GM23338 (cell line): ENCODE measurements around the gene GALNT16. TPM values are rescaled to one million over a fixed set of nuclear protein-coding genes. Genes with fewer than 3 reads are reported as not detected.

ENCODE experiments used
- ATAC-seq: fragments of 200-7000 bp; cut with Tn5 transposase; 3 replicates; pipeline ENCODE4 v1.9.1; 2020
- DNase-seq: peaks from one replicate; pipeline ENCODE4 v3.0.0-alpha.2; 2015; ENCODE audit warnings: low spot score
- H2AFZ ChIP-seq: fragments of 200-600 bp; sonication (generic); 2 replicates; pipeline ENCODE4 v1.8.0; 2016; ENCODE audit warnings: antibody characterized with exemption, mild to moderate bottlenecking, moderate library complexity
- H3F3A ChIP-seq: fragments of 200-600 bp; sonication (generic); replicated peaks from 2 replicates; pipeline ENCODE4 v1.8.0; 2017; ENCODE audit warnings: antibody characterized with exemption, mixed run types, low read depth
- H3K27ac ChIP-seq: fragments of 200-600 bp; sonication (generic); 2 replicates; pipeline ENCODE4 v1.6.1; 2016; ENCODE audit warnings: low read depth
- H3K27me3 ChIP-seq: fragments of 200-600 bp; sonication (generic); 2 replicates; pipeline ENCODE4 v1.8.0; 2016; ENCODE audit warnings: mild to moderate bottlenecking, mixed run types, moderate library complexity; ENCODE audit not compliant: insufficient read depth
- H3K36me3 ChIP-seq: fragments of 200-600 bp; sonication (generic); 2 replicates; pipeline ENCODE4 v1.8.0; 2016; ENCODE audit warnings: mild to moderate bottlenecking; ENCODE audit not compliant: insufficient read depth
- H3K4me1 ChIP-seq: fragments of 200-600 bp; sonication (generic); 2 replicates; pipeline ENCODE4 v1.8.0; 2016; ENCODE audit warnings: mild to moderate bottlenecking, moderate library complexity; ENCODE audit not compliant: insufficient read depth
- H3K4me2 ChIP-seq: fragments of 200-600 bp; sonication (generic); 2 replicates; pipeline ENCODE4 v1.7.1; 2017; ENCODE audit warnings: mixed run types
- H3K4me3 ChIP-seq: fragments of 200-600 bp; sonication (generic); 2 replicates; pipeline ENCODE4 v1.6.1; 2016; ENCODE audit warnings: mixed run types
- H3K79me2 ChIP-seq: fragments of 200-600 bp; sonication (generic); replicated peaks from 2 replicates; pipeline ENCODE4 v1.8.0; 2017; ENCODE audit warnings: mild to moderate bottlenecking; ENCODE audit not compliant: insufficient read depth
- H3K9me2 ChIP-seq: fragments of 200-600 bp; sonication (generic); 2 replicates; pipeline ENCODE4 v1.8.0; 2017; ENCODE audit not compliant: insufficient read depth
- H4K20me1 ChIP-seq: fragments of 200-600 bp; sonication (generic); replicated peaks from 2 replicates; pipeline ENCODE4 v1.8.0; 2017; ENCODE audit warnings: mild to moderate bottlenecking; ENCODE audit not compliant: insufficient read depth
- H3K27ac Mint-ChIP-seq: 2 replicates; pipeline ENCODE4 v1.8.0; 2020; ENCODE audit warnings: inconsistent platforms, mild to moderate bottlenecking, moderate library complexity, mixed read lengths
- H3K27me3 Mint-ChIP-seq: 3 replicates; pipeline ENCODE4 v1.8.0; 2022; ENCODE audit warnings: low read depth, mild to moderate bottlenecking, moderate library complexity, mixed read lengths, inconsistent platforms; ENCODE audit not compliant: insufficient read depth, poor library complexity
- H3K36me3 Mint-ChIP-seq: 3 replicates; pipeline ENCODE4 v1.8.0; 2021; ENCODE audit warnings: low read depth, mild to moderate bottlenecking, inconsistent platforms, moderate library complexity, mixed read lengths
- H3K4me1 Mint-ChIP-seq: 3 replicates; pipeline ENCODE4 v1.8.0; 2020; ENCODE audit warnings: mild to moderate bottlenecking, inconsistent platforms, mixed read lengths
- H3K4me3 Mint-ChIP-seq: 3 replicates; pipeline ENCODE4 v1.8.0; 2021; ENCODE audit warnings: moderate library complexity, mild to moderate bottlenecking, inconsistent platforms, mixed read lengths
- H3K9me3 Mint-ChIP-seq: 3 replicates; pipeline ENCODE4 v1.8.0; 2020; ENCODE audit warnings: moderate library complexity, mild to moderate bottlenecking, inconsistent platforms, mixed read lengths
- CREB1 ChIP-seq: fragments of 250-450 bp; sonication (Bioruptor Pico); IDR thresholded peaks from 2 replicates; pipeline ENCODE4 v1.5.0; 2020; ENCODE audit warnings: low read depth, mild to moderate bottlenecking, moderate library complexity
- CTCF ChIP-seq, 2 experiments: fragments of 200-600 bp in 1 of 2; sonication (generic) in 1 of 2; conservative IDR thresholded peaks; 2 replicates each; pipeline versions ENCODE4 v1.5.1 to v1.6.1; 2016 to 2017; ENCODE audit warnings: antibody characterized with exemption in 2 of 2, low read depth in 2 of 2, mild to moderate bottlenecking in 2 of 2, moderate library complexity in 1 of 2
- ETS1 ChIP-seq: IDR thresholded peaks from 2 replicates; pipeline ENCODE4 v1.6.1; 2016; ENCODE audit warnings: antibody characterized with exemption
- EZH2 ChIP-seq: fragments of 200-600 bp; sonication (generic); IDR thresholded peaks from one replicate; pipeline ENCODE4 v1.8.0; 2017; ENCODE audit warnings: antibody characterized with exemption, mild to moderate bottlenecking, low read depth; ENCODE audit not compliant: unreplicated experiment
- EZH2phosphoT487 ChIP-seq: fragments of 200-600 bp; sonication (generic); IDR thresholded peaks from one replicate; pipeline ENCODE4 v1.8.1; 2018; ENCODE audit warnings: antibody characterized with exemption; ENCODE audit not compliant: unreplicated experiment
- JUNB ChIP-seq: IDR thresholded peaks from one replicate; pipeline ENCODE4 v1.6.1; 2016; ENCODE audit warnings: antibody characterized with exemption; ENCODE audit not compliant: unreplicated experiment
- NANOG ChIP-seq: IDR thresholded peaks from 2 replicates; pipeline ENCODE4 v1.6.1; 2016; ENCODE audit warnings: antibody characterized with exemption, borderline replicate concordance
- POLR2AphosphoS5 ChIP-seq: IDR thresholded peaks from 2 replicates; pipeline ENCODE4 v1.6.1; 2016; ENCODE audit warnings: antibody characterized with exemption, low read depth
- REST ChIP-seq: IDR thresholded peaks from one replicate; pipeline ENCODE4 v1.6.1; 2018; ENCODE audit warnings: antibody characterized with exemption; ENCODE audit not compliant: unreplicated experiment
- STAT1 ChIP-seq: IDR thresholded peaks from one replicate; pipeline ENCODE4 v1.6.1; 2016; ENCODE audit warnings: antibody characterized with exemption; ENCODE audit not compliant: unreplicated experiment
- ZNF114 ChIP-seq: fragments of 250-450 bp; sonication (Bioruptor Pico); IDR thresholded peaks from 2 replicates; pipeline ENCODE4 v1.5.0; 2020; ENCODE audit warnings: mild to moderate bottlenecking, moderate library complexity
- ZNF462 ChIP-seq: fragments of 250-450 bp; sonication (Bioruptor Pico); IDR thresholded peaks from 2 replicates; pipeline ENCODE4 v1.5.0; 2020; ENCODE audit warnings: mild to moderate bottlenecking, moderate library complexity
- polyA plus RNA-seq: library from polyadenylated mRNA; unstranded; fragments of >200 nt; fragmentation: Nextera tagmentation; extraction: Ambion mirVana; gene quantifications from 2 replicates; pipeline ENCODE4 v1.2.1, GENCODE V29; 2016
- total RNA-seq: library from RNA; depleted of rRNA; stranded (reverse); fragments of >200 nt; shearing (Covaris generic); gene quantifications from 2 replicates; pipeline ENCODE4 v1.2.3, GENCODE V29; 2014

GALNT16 gene
- total and polyA plus RNA-seq, 2 experiments from 2014 or later = 1.5 to 2.9 TPM

DNA sequence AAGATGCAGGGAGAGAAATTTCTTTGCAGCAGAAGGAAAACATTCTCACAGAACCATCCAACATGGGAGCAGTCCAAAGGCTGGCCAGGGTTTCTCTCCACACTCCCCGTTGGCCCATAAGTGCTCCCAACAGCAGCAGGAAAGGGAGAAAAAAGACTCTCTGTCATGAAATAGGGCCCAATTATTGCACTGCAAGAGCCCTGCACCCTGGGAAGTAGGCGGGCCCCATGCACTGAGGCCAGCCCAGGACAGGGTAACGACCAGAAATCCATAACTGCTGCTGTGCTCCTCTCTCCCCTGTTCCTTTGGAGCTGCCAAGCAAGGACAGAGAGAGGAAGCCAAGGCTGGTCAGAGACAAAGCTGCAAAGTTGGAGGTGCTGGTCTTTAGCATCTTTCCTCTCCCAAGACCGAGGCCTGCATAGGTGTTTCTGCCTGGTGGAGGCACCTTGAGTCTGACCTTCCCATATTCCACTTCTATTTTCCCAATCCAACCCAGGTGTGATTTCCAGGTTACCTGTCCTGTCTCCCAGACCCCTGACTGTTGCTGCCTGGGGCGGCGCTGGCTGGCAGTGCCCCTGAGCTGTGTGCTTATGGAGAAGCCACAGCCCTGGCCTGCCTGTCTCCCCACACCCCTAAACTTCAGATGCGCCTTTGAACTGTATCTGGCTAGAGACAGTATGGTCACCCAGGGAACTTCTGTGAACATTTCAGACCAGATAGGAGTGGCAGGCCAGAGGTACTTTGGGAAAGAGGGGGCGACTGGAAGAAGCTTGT lies 6.8 kb downstream of the GALNT16 start (continued):
- no peak for TF ChIP-seq ETS1

DNA sequence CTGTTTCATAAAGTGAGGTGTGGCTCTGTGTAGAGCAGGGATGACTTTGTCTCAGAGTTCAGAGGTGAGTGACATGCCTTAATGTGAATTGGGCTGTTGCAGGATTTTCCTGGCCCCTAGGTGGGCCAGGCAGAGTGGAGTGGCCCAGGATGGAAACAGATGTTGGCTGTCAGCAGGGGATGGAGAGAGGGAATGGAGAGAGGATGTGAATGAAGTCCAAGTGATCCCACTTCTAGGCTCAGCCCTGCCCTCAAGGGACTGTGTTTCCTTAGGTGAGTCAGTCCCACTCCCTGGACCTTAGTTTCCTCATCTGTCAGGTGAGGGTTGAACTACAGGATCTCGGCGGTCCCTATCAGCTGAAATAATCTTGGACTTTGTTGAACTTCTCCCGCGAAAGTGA lies 7.5 kb downstream of the GALNT16 start:
- Histone ChIP-seq H3K36me3 (no peaks in the 10 kb centered on the region), H3K4me2 (no peak overlapping the region), H3K27ac (no peak overlapping the region), H3K27me3 (peaks cover 9% of the 10 kb centered on the region; the same call in 1 of the 2 replicates), H3K79me2 (no peaks in the 10 kb centered on the region), H3K9me2 (no peaks in the 10 kb centered on the region), H3K4me1 (peaks cover 5% of the 10 kb centered on the region; the same call in 1 of the 2 replicates), H2AFZ (no peak overlapping the region), H4K20me1 (no peaks in the 10 kb centered on the region), H3F3A (no peaks in the 10 kb centered on the region; the same call in 1 of the 2 replicates), H3K4me3 (no peak overlapping the region)
- Mint-ChIP-seq H3K27me3 (peaks cover 5% of the 10 kb centered on the region), H3K27ac (no peak overlapping the region), H3K4me3 (no peak overlapping the region), H3K36me3 (no peaks in the 10 kb centered on the region), H3K9me3 (no peaks in the 10 kb centered on the region), H3K4me1 (peaks cover 7% of the 10 kb centered on the region)
- ATAC-seq (no peak), DNase-seq (no peak)
- TF ChIP-seq STAT1 (no peak), EZH2phosphoT487 (no peak), REST (no peak), CTCF (conservative IDR thresholded peaks at IDR 0.05; ENCODE audit: low read depth in 2 of 2) (no peak), CREB1 (CRISPR knock-in tag) (no peak), EZH2 (no peak), JUNB (no peak), POLR2AphosphoS5 (no peak), ZNF114 (CRISPR knock-in tag) (no peak), NANOG (no peak), ZNF462 (no peak)
